ENCODE data around the gene CNDP1.

The CNDP1 gene

GRCh38 chr18:74597034-74597661, 62.8 kb downstream of the CNDP1 start:
- Histone ChIP-seq H3K79me2 (ENCODE audit: control insufficient read depth, insufficient read depth, low read length, poor library complexity) (peaks cover 7% of the 10 kb centered on the region), H3K79me1 (ENCODE audit: low read length) (peaks cover 13% of the 10 kb centered on the region), H2BK12ac (ENCODE audit: low read length) (no peak overlapping the region), H3K36me3 (ENCODE audit: control insufficient read depth in 1 of 2, insufficient read depth in 2 of 2, low read length in 2 of 2) (no peaks in the 10 kb centered on the region), H3K27ac (ENCODE audit: low read depth, low read length) (peak overlapping the region; percentile 89), H3K4me1 (ENCODE audit: control insufficient read depth in 1 of 2, insufficient read depth in 2 of 2, low read length in 2 of 2) (peaks cover 4 to 5% of the 10 kb centered on the region in 2 experiments), H4K91ac (ENCODE audit: low read depth, low read length) (peak overlapping the region; percentile 92), H3K27me3 (ENCODE audit: insufficient read depth, low read length) (no peaks in the 10 kb centered on the region), H3K14ac (ENCODE audit: low read length) (peak overlapping the region; percentile 92), H3K4ac (ENCODE audit: low read depth, low read length) (peak overlapping the region; percentile 76), H2AK5ac (ENCODE audit: low read length) (peak overlapping the region; percentile 23), H3K9ac (ENCODE audit: low read length) (peak overlapping the region; percentile 82), H3K9me3 (ENCODE audit: insufficient read depth, low read depth, low read length) (no peaks in the 10 kb centered on the region), H2BK5ac (ENCODE audit: low read depth, low read length, poor library complexity) (peak overlapping the region; percentile 84), H4K12ac (ENCODE audit: low read depth, low read length) (peak overlapping the region; percentile 98), H4K8ac (ENCODE audit: low read depth, low read length) (peak overlapping the region; percentile 100), H3K18ac (ENCODE audit: low read length) (peak overlapping the region; percentile 89), H2AFZ (ENCODE audit: insufficient read depth, low read length, poor library complexity) (peak overlapping the region; percentile 79), H3K23ac (ENCODE audit: low read length) (no peak overlapping the region), H3K4me2 (ENCODE audit: low read length) (peak overlapping the region; percentile 80), H3K4me3 (ENCODE audit: low read depth, low read length) (peak overlapping the region; percentile 91), H2BK120ac (ENCODE audit: insufficient read depth, low read length, poor library complexity) (peak overlapping the region; percentile 91)
- WGBS (ENCODE audit: extremely low coverage, insufficient coverage, insufficient read length), result no CpG with 5 or more reads among the region's 41 CpGs
- DNase-seq, result peak; percentile 39 to 56

- peak within 1 kb of the TSS; percentile 81 for H3K4me2 ChIP-seq (ENCODE audit: low read length)
- H2BK12ac ChIP-seq (ENCODE audit: low read length), result no peak within 1 kb of the TSS
- H3K14ac ChIP-seq (ENCODE audit: low read length), result peak within 1 kb of the TSS; percentile 92
- H3K18ac ChIP-seq (ENCODE audit: low read length), result peak within 1 kb of the TSS; percentile 89
- peak within 1 kb of the TSS; percentile 89 for H3K27ac ChIP-seq (ENCODE audit: low read depth, low read length)
- no peaks in the 10 kb centered on the region for H3K9me3 ChIP-seq (ENCODE audit: insufficient read depth, low read depth, low read length)
- H3K4me3 ChIP-seq (ENCODE audit: low read depth, low read length), result peak within 1 kb of the TSS; percentile 91
- H3K79me1 ChIP-seq (ENCODE audit: low read length), result peaks cover 13% of the 10 kb centered on the region
- H2AFZ ChIP-seq (ENCODE audit: insufficient read depth, low read length, poor library complexity), result peak within 1 kb of the TSS; percentile 91
- H3K36me3 ChIP-seq (ENCODE audit: control insufficient read depth in 1 of 2, insufficient read depth in 2 of 2, low read length in 2 of 2), result no peaks in the 10 kb centered on the region
- peak within 1 kb of the TSS; percentile 94 for H3K9ac ChIP-seq (ENCODE audit: low read length)
- peak within 1 kb of the TSS; percentile 98 for H4K12ac ChIP-seq (ENCODE audit: low read depth, low read length)
- peaks cover 7% of the 10 kb centered on the region for H3K79me2 ChIP-seq (ENCODE audit: control insufficient read depth, insufficient read depth, low read length, poor library complexity)
- H4K8ac ChIP-seq (ENCODE audit: low read depth, low read length), result peak within 1 kb of the TSS; percentile 100
- H2AK5ac ChIP-seq (ENCODE audit: low read length), result peak within 1 kb of the TSS; percentile 23
- H3K27me3 ChIP-seq (ENCODE audit: insufficient read depth, low read length), result no peaks in the 10 kb centered on the region
- peak within 1 kb of the TSS; percentile 84 for H2BK5ac ChIP-seq (ENCODE audit: low read depth, low read length, poor library complexity)
- WGBS (ENCODE audit: extremely low coverage, insufficient coverage, insufficient read length), result no CpG with 5 or more reads among the region's 64 CpGs
- H3K23ac ChIP-seq (ENCODE audit: low read length), result no peak within 1 kb of the TSS
- peak within 1 kb of the TSS; percentile 76 for H3K4ac ChIP-seq (ENCODE audit: low read depth, low read length)
- H3K4me1 ChIP-seq (ENCODE audit: control insufficient read depth in 1 of 2, insufficient read depth in 2 of 2, low read length in 2 of 2), result peaks cover 5% of the 10 kb centered on the region in 2 experiments
- peak; percentile 80 to 90 for DNase-seq
- H4K91ac ChIP-seq (ENCODE audit: low read depth, low read length), result peak within 1 kb of the TSS; percentile 92
- peak within 1 kb of the TSS; percentile 91 for H2BK120ac ChIP-seq (ENCODE audit: insufficient read depth, low read length, poor library complexity)
Measured at GRCh38 chr18:74597662-74598349, 63.5 kb downstream of the CNDP1 start, which contains the start of gene ZNF407. Gene ZNF407 (plus strand): TSS chr18:74597870. CDS start chr18:74631020, 33,150 bp downstream.

- Histone ChIP-seq H3K4me3 (ENCODE audit: low read depth, low read length) (peak overlapping the region; percentile 91), H4K91ac (ENCODE audit: low read depth, low read length) (peak overlapping the region; percentile 71), H3K14ac (ENCODE audit: low read length) (peak overlapping the region; percentile 90), H2BK12ac (ENCODE audit: low read length) (no peak overlapping the region), H3K36me3 (ENCODE audit: control insufficient read depth in 1 of 2, insufficient read depth in 2 of 2, low read length in 2 of 2) (no peaks in the 10 kb centered on the region), H2BK120ac (ENCODE audit: insufficient read depth, low read length, poor library complexity) (peak overlapping the region; percentile 48), H3K27me3 (ENCODE audit: insufficient read depth, low read length) (no peaks in the 10 kb centered on the region), H3K27ac (ENCODE audit: low read depth, low read length) (peak overlapping the region; percentile 89), H4K8ac (ENCODE audit: low read depth, low read length) (peak overlapping the region; percentile 88), H3K4me1 (ENCODE audit: control insufficient read depth in 1 of 2, insufficient read depth in 2 of 2, low read length in 2 of 2) (peaks cover 5 to 6% of the 10 kb centered on the region in 2 experiments), H3K4ac (ENCODE audit: low read depth, low read length) (peak overlapping the region; percentile 73), H3K79me2 (ENCODE audit: control insufficient read depth, insufficient read depth, low read length, poor library complexity) (peaks cover 7% of the 10 kb centered on the region), H4K12ac (ENCODE audit: low read depth, low read length) (peak overlapping the region; percentile 66), H3K18ac (ENCODE audit: low read length) (peak overlapping the region; percentile 85), H3K9ac (ENCODE audit: low read length) (peak overlapping the region; percentile 94), H2BK5ac (ENCODE audit: low read depth, low read length, poor library complexity) (peak overlapping the region; percentile 70), H3K23ac (ENCODE audit: low read length) (no peak overlapping the region), H3K79me1 (ENCODE audit: low read length) (peaks cover 13% of the 10 kb centered on the region), H2AFZ (ENCODE audit: insufficient read depth, low read length, poor library complexity) (peak overlapping the region; percentile 91), H2AK5ac (ENCODE audit: low read length) (no peak overlapping the region), H3K9me3 (ENCODE audit: insufficient read depth, low read depth, low read length) (no peaks in the 10 kb centered on the region), H3K4me2 (ENCODE audit: low read length) (peak overlapping the region; percentile 81)
- WGBS (ENCODE audit: extremely low coverage, insufficient coverage, insufficient read length), result no CpG with 5 or more reads among the region's 44 CpGs
- peak; percentile 11 to 43 for DNase-seq
Measured at GRCh38 chr18:74598350-74599001, 64.2 kb downstream of the CNDP1 start.

- no peak overlapping the region for H3K18ac ChIP-seq (ENCODE audit: low read length)
- no peak overlapping the region for H4K91ac ChIP-seq (ENCODE audit: low read depth, low read length)
- H3K23ac ChIP-seq (ENCODE audit: low read length), result no peak overlapping the region
- peak overlapping the region; percentile 4 for H2BK12ac ChIP-seq (ENCODE audit: low read length)
- H2BK5ac ChIP-seq (ENCODE audit: low read depth, low read length, poor library complexity), result no peak overlapping the region
- H3K27ac ChIP-seq (ENCODE audit: low read depth, low read length), result no peak overlapping the region
- H2BK120ac ChIP-seq (ENCODE audit: insufficient read depth, low read length, poor library complexity), result no peak overlapping the region
- peak overlapping the region; percentile 48 for H3K14ac ChIP-seq (ENCODE audit: low read length)
- no peak overlapping the region for H2AFZ ChIP-seq (ENCODE audit: insufficient read depth, low read length, poor library complexity)
- H3K79me2 ChIP-seq (ENCODE audit: control insufficient read depth, insufficient read depth, low read length, poor library complexity), result no peaks in the 10 kb centered on the region
- H3K9me3 ChIP-seq (ENCODE audit: insufficient read depth, low read depth, low read length), result no peaks in the 10 kb centered on the region
- no peaks in the 10 kb centered on the region for H3K27me3 ChIP-seq (ENCODE audit: insufficient read depth, low read length)
- no peak overlapping the region for H3K4me3 ChIP-seq (ENCODE audit: low read depth, low read length)
- peaks cover 2% of the 10 kb centered on the region for H3K79me1 ChIP-seq (ENCODE audit: low read length)
- H2AK5ac ChIP-seq (ENCODE audit: low read length), result no peak overlapping the region
- H3K4ac ChIP-seq (ENCODE audit: low read depth, low read length), result no peak overlapping the region
- H3K4me1 ChIP-seq (ENCODE audit: control insufficient read depth in 1 of 2, insufficient read depth in 2 of 2, low read length in 2 of 2), result peaks cover 7 to 9% of the 10 kb centered on the region in 2 experiments
- no peak overlapping the region for H3K4me2 ChIP-seq (ENCODE audit: low read length)
- no peak for DNase-seq
- no peaks in the 10 kb centered on the region for H3K36me3 ChIP-seq (ENCODE audit: control insufficient read depth in 1 of 2, insufficient read depth in 2 of 2, low read length in 2 of 2)
- H4K12ac ChIP-seq (ENCODE audit: low read depth, low read length), result no peak overlapping the region
- H3K9ac ChIP-seq (ENCODE audit: low read length), result no peak overlapping the region
- H4K8ac ChIP-seq (ENCODE audit: low read depth, low read length), result no peak overlapping the region
Measured at GRCh38 chr18:74604361-74604760, 70.1 kb downstream of the CNDP1 start.
